ENCODE results near the gene USP34.

USP34 gene

DNA sequence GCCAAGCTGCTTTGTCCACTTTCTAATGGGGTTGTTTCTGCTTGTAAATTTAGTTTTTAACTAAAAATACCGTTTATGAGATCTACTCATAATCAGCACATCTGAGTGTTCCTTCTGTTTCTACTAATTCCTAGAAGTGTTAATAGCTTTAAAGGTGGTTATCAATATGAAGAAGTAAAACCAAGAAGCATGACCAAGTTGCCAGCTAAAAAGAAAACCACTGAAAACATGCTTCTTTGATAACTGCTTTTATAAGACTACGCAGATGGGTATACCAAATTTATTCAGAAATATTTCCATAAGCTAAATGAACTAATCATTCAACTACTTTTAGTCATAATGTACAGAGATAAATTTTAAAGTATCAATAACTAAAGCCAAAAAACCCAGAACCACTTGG, 207.1 kb downstream of the USP34 start:
- no peak overlapping the region for H3K4me3 ChIP-seq (ENCODE audit: low read depth, low read length)
- TF ChIP-seq, protein P1, sequence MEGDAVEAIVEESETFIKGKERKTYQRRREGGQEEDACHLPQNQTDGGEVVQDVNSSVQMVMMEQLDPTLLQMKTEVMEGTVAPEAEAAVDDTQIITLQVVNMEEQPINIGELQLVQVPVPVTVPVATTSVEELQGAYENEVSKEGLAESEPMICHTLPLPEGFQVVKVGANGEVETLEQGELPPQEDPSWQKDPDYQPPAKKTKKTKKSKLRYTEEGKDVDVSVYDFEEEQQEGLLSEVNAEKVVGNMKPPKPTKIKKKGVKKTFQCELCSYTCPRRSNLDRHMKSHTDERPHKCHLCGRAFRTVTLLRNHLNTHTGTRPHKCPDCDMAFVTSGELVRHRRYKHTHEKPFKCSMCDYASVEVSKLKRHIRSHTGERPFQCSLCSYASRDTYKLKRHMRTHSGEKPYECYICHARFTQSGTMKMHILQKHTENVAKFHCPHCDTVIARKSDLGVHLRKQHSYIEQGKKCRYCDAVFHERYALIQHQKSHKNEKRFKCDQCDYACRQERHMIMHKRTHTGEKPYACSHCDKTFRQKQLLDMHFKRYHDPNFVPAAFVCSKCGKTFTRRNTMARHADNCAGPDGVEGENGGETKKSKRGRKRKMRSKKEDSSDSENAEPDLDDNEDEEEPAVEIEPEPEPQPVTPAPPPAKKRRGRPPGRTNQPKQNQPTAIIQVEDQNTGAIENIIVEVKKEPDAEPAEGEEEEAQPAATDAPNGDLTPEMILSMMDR (IDR thresholded peaks at IDR 0.05; ENCODE audit: low read depth, low read length) = no peak
- DNase-seq = no peak
- H3K27me3 ChIP-seq (ENCODE audit: insufficient read depth, low read depth, severe bottlenecking) = no peaks in the 10 kb centered on the region
- no peaks in the 10 kb centered on the region for H3K9me3 ChIP-seq (ENCODE audit: severe bottlenecking)
- no peak overlapping the region for H3K27ac ChIP-seq
- H3K36me3 ChIP-seq = peaks cover 33% of the 10 kb centered on the region

GRCh38 chr2:61262699-61263098, 208.2 kb downstream of the USP34 start:
- TF ChIP-seq, protein P1 (IDR thresholded peaks at IDR 0.05; ENCODE audit: low read depth, low read length) = no peak
- Histone ChIP-seq H3K36me3 (peaks cover 43% of the 10 kb centered on the region), H3K9me3 (ENCODE audit: severe bottlenecking) (no peaks in the 10 kb centered on the region), H3K27ac (no peak overlapping the region), H3K27me3 (ENCODE audit: insufficient read depth, low read depth, severe bottlenecking) (no peaks in the 10 kb centered on the region), H3K4me3 (ENCODE audit: low read depth, low read length) (no peak overlapping the region)
- DNase-seq = no peak

DNA sequence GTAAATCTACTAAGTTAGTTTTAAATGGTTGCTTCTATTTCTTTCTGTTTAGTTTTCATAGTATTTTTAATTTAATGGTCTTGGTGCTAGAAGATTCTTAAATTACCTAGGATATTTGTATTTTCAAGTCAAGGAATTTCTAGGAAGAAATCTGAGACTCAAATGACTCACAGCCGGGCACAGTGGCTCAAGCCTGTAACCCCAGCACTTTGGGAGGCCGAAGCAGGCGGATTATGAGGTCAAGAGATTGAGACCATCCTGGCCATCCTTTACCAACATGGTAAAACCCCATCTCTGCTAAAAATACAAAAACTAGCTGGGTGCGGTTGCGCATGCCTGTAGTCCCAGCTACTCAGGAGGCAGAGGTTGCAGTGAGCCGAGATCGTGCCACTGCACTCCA, 213.4 kb downstream of the USP34 start:
- TF ChIP-seq, protein P1 (IDR thresholded peaks at IDR 0.05; ENCODE audit: low read depth, low read length) = no peak
- no peak overlapping the region for H3K4me3 ChIP-seq (ENCODE audit: low read depth, low read length)
- H3K36me3 ChIP-seq = peaks cover 62% of the 10 kb centered on the region
- DNase-seq = no peak
- H3K27me3 ChIP-seq (ENCODE audit: insufficient read depth, low read depth, severe bottlenecking) = no peaks in the 10 kb centered on the region
- H3K27ac ChIP-seq = no peak overlapping the region
- no peaks in the 10 kb centered on the region for H3K9me3 ChIP-seq (ENCODE audit: severe bottlenecking)

DNA sequence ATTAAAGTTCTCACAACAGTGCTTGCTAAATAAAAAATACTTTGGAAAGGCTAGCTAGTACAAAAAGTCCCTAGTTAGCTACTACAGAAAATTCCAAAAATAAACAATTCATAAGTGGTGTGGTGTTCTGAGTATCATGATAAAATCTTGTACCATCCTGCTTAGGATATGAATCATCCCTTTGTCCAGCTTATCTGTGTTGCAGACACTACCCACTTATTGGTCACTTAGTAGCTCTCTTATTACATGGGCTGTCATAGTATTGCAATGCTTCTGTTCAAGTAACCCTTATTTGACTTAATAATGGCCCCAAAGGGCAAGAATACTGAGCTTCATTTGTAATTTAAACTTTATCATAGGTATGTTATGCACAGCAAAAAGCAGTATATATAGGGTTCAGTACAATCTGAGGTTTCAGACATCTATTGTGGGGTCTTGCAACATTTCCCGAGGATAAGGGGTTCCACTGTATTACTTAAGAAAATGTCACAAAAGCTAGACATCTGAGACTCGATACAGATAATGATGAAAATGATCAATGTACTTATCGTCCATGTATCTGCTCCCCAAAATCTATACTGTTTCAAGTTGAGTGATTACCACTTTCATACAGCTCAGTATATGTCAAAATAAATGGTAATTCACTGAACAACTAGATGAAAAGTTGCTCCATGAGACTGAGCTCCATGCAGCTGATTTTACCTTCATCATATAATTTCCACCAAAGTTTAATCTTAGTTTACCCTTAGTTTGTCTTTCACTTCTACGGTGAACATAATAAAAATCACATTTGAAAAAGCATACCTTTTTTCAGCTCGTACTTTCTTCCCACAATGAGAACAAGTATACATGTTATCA, 215.1 kb downstream of the USP34 start:
- no peak overlapping the region for H3K27ac ChIP-seq
- no peak for DNase-seq
- no peaks in the 10 kb centered on the region for H3K27me3 ChIP-seq (ENCODE audit: insufficient read depth, low read depth, severe bottlenecking)
- TF ChIP-seq, protein P1 (IDR thresholded peaks at IDR 0.05; ENCODE audit: low read depth, low read length) = no peak
- H3K9me3 ChIP-seq (ENCODE audit: severe bottlenecking) = no peaks in the 10 kb centered on the region
- no peak overlapping the region for H3K4me3 ChIP-seq (ENCODE audit: low read depth, low read length)
- H3K36me3 ChIP-seq = peaks cover 55% of the 10 kb centered on the region

- H3K36me3 ChIP-seq = peaks cover 55% of the 10 kb centered on the region
- no peak overlapping the region for H3K27ac ChIP-seq
- TF ChIP-seq, protein P1 (IDR thresholded peaks at IDR 0.05; ENCODE audit: low read depth, low read length) = no peak
- H3K27me3 ChIP-seq (ENCODE audit: insufficient read depth, low read depth, severe bottlenecking) = no peaks in the 10 kb centered on the region
- no peak overlapping the region for H3K4me3 ChIP-seq (ENCODE audit: low read depth, low read length)
- H3K9me3 ChIP-seq (ENCODE audit: severe bottlenecking) = no peaks in the 10 kb centered on the region
- DNase-seq = no peak
Measured at GRCh38 chr2:61254536-61254935, 216.4 kb downstream of the USP34 start.

- H3K9me3 ChIP-seq (ENCODE audit: severe bottlenecking) = no peaks in the 10 kb centered on the region
- no peak overlapping the region for H3K27ac ChIP-seq
- TF ChIP-seq, protein P1 (IDR thresholded peaks at IDR 0.05; ENCODE audit: low read depth, low read length) = no peak
- H3K27me3 ChIP-seq (ENCODE audit: insufficient read depth, low read depth, severe bottlenecking) = no peaks in the 10 kb centered on the region
- DNase-seq = no peak
- H3K36me3 ChIP-seq = peaks cover 54% of the 10 kb centered on the region
- no peak overlapping the region for H3K4me3 ChIP-seq (ENCODE audit: low read depth, low read length)
Measured at GRCh38 chr2:61253136-61253535, 217.8 kb downstream of the USP34 start.
